WTC11 (cell line): ENCODE measurements around the gene CD8B. TPM values are rescaled to one million over a fixed set of nuclear protein-coding genes. Genes with fewer than 3 reads are reported as not detected.

ENCODE experiments used
- ATAC-seq: fragments of 200-7000 bp; cut with Tn5 transposase; 2 replicates; pipeline ENCODE4 v1.10.0; 2021; ENCODE audit warnings: mild to moderate bottlenecking, moderate library complexity
- CTCF ChIA-PET: fragments of 300-600 bp; sonication (Branson Sonifier 250); formaldehyde crosslinking; loops from one replicate; lab custom pipeline; 2021; ENCODE audit warnings: antibody characterized with exemption; lab: Charles Lee
- POLR2A ChIA-PET: fragments of 350-600 bp; sonication (Branson Sonifier 250); formaldehyde crosslinking; loops from one replicate; lab custom pipeline; 2021; ENCODE audit warnings: antibody characterized with exemption; lab: Charles Lee
- DNase-seq: peaks from one replicate; pipeline ENCODE4 v3.0.0; 2021; ENCODE audit warnings: low spot score
- H3K27ac Mint-ChIP-seq: 2 replicates; pipeline ENCODE4 v1.8.0; 2021; ENCODE audit warnings: mixed read lengths
- H3K27me3 Mint-ChIP-seq: 2 replicates; pipeline ENCODE4 v1.8.0; 2021; ENCODE audit warnings: low read depth, mild to moderate bottlenecking, moderate library complexity, mixed read lengths
- H3K36me3 Mint-ChIP-seq: 2 replicates; pipeline ENCODE4 v1.8.0; 2021; ENCODE audit warnings: mixed read lengths
- H3K4me1 Mint-ChIP-seq: 2 replicates; pipeline ENCODE4 v1.8.0; 2022; ENCODE audit warnings: mixed read lengths
- H3K4me3 Mint-ChIP-seq: 2 replicates; pipeline ENCODE4 v1.8.0; 2021; ENCODE audit warnings: mild to moderate bottlenecking, moderate library complexity, mixed read lengths
- H3K9me3 Mint-ChIP-seq: 2 replicates; pipeline ENCODE4 v1.8.0; 2021; ENCODE audit warnings: mixed read lengths
- CBFB ChIP-seq: sonication (generic); formaldehyde crosslinking; IDR thresholded peaks from 2 replicates; pipeline ENCODE4 v1.8.1; 2022; ENCODE audit warnings: mild to moderate bottlenecking, low read depth, missing genetic modification reagents
- FOXP1 ChIP-seq: sonication (generic); formaldehyde crosslinking; IDR thresholded peaks from 2 replicates; pipeline ENCODE4 v1.8.0; 2022; ENCODE audit warnings: missing genetic modification reagents, mild to moderate bottlenecking, moderate library complexity, borderline replicate concordance
- GRHL2 ChIP-seq: fragments of 250-450 bp; sonication (Bioruptor Pico); IDR thresholded peaks from 2 replicates; pipeline ENCODE4 v1.8.0; 2022; ENCODE audit warnings: mild to moderate bottlenecking, moderate library complexity; ENCODE audit not compliant: insufficient replicate concordance, severe bottlenecking
- GTF2I ChIP-seq: fragments of 250-450 bp; sonication (Bioruptor Pico); conservative IDR thresholded peaks from 2 replicates; pipeline ENCODE4 v1.4.0; 2021; ENCODE audit warnings: mild to moderate bottlenecking
- JAZF1 ChIP-seq: fragments of 250-450 bp; sonication (Bioruptor Pico); IDR thresholded peaks from 2 replicates; pipeline ENCODE4 v1.9.0; 2021; ENCODE audit warnings: moderate library complexity, mild to moderate bottlenecking, inconsistent platforms
- MXD4 ChIP-seq: fragments of 250-450 bp; sonication (Bioruptor Pico); IDR thresholded peaks from 2 replicates; pipeline ENCODE4 v1.8.0; 2021; ENCODE audit warnings: mild to moderate bottlenecking, moderate library complexity, borderline replicate concordance
- NFE2L1 ChIP-seq: sonication (generic); formaldehyde crosslinking; IDR thresholded peaks from 2 replicates; pipeline ENCODE4 v1.8.1; 2023; ENCODE audit warnings: missing genetic modification reagents
- RORB ChIP-seq: fragments of 250-450 bp; sonication (Bioruptor Pico); IDR thresholded peaks from 2 replicates; pipeline ENCODE4 v1.9.0; 2021; ENCODE audit warnings: mild to moderate bottlenecking
- TP53 ChIP-seq: sonication (generic); formaldehyde crosslinking; IDR thresholded peaks from 2 replicates; pipeline ENCODE4 v1.8.1; 2023; ENCODE audit warnings: mild to moderate bottlenecking, missing genetic modification reagents
- total RNA-seq: library from RNA; stranded (reverse); gene quantifications from 3 replicates; pipeline ENCODE4 v1.2.3, GENCODE V29; 2021
- TF ChIP-seq, protein P1 (sequence below): fragments of 250-450 bp; sonication (Bioruptor Pico); IDR thresholded peaks from 2 replicates; pipeline ENCODE4 v1.9.0; 2021; ENCODE audit warnings: moderate library complexity, mild to moderate bottlenecking, inconsistent platforms, borderline replicate concordance
- TF ChIP-seq, protein P2 (sequence below): fragments of 250-450 bp; sonication (Bioruptor Pico); IDR thresholded peaks from 2 replicates; pipeline ENCODE4 v1.9.0; 2021; ENCODE audit warnings: mild to moderate bottlenecking, borderline replicate concordance
- TF ChIP-seq, protein P3 (sequence below): sonication (generic); formaldehyde crosslinking; IDR thresholded peaks from 2 replicates; pipeline ENCODE4 v1.8.1; 2022; ENCODE audit warnings: mild to moderate bottlenecking, moderate library complexity, missing genetic modification reagents
- TF ChIP-seq, protein P4 (sequence below): fragments of 200-600 bp; IDR thresholded peaks from 2 replicates; pipeline ENCODE4 v1.8.0; 2022; ENCODE audit warnings: antibody characterized with exemption
- TF ChIP-seq, protein P5 (sequence below): sonication (generic); formaldehyde crosslinking; IDR thresholded peaks from 2 replicates; pipeline ENCODE4 v1.8.0; 2022; ENCODE audit warnings: mild to moderate bottlenecking, missing genetic modification reagents
- TF ChIP-seq, protein P6 (sequence below): sonication (generic); formaldehyde crosslinking; IDR thresholded peaks from 2 replicates; pipeline ENCODE4 v1.8.0; 2023; ENCODE audit warnings: missing genetic modification reagents, mild to moderate bottlenecking, borderline replicate concordance

Gene CD8B
- total RNA-seq, 1 experiment from 2014 or later = 0.70 TPM

DNA sequence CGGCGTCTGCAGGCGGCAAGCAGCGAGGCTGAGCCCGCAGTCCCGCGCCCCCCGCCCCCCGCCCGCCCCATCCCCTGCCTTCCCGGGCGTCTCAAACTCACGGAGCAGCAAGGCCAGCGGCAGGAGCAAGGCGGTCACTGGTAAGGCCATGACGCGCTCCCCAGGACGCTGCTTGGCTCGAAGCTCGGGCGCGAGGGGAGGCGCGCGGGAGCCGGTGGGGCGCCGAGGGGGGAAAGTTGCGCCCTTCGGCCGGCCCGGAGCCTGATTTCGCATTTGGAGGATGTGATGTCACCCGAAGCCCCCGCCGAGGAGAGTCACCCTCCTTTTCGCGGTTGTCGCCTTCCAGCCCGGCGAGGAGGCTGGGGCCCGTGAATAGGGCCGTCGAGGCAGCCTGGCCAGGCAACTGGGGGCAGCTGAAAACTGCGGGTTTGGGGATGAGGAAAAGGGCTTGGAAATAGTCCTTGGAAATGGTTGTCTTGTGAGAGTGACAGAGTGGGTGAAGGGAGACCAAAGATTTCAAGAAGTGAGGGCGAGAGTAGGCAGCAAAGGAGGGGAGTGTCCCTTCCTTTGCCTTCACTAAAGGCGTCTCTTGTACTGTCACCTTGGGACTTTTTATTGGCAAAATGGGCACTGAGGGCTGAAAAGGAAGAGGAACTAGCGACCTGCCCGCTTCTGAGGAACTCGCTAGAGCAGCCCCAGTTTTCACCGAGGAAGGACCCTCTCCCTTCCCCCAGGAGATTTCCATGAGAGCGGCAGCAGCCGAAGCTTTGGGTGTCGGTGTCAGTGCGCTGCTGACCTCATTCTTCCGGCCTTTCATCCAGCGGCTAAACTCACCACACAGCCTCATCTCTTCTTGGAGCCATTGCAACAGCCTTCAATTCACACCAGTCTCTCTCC, 70.8 kb downstream of the CD8B start, which contains the start of gene CD8A:
Gene CD8A (minus strand): TSS at position 238 of the 897 bp plus-strand sequence. CDS start 88 bp downstream, at position 150.
- Mint-ChIP-seq H3K27me3 (peaks cover 91% of the 10 kb centered on the region), H3K27ac (no peak within 1 kb of the TSS), H3K4me3 (peak within 1 kb of the TSS; percentile 64), H3K4me1 (peaks cover 20% of the 10 kb centered on the region), H3K9me3 (peaks cover 11% of the 10 kb centered on the region), H3K36me3 (peaks cover 5% of the 10 kb centered on the region)
- ATAC-seq = peak; percentile 15
- ChIA-PET CTCF (interaction anchor here (1.1 to 1.4 kb wide), 2 partner anchors 16 to 304 kb away, joined by 3 read pairs; no protein-coding TSS in a partner anchor), POLR2A (interaction anchor here (1.2 kb wide), 1 partner anchor 9 kb away, joined by 4 read pairs; no protein-coding TSS in a partner anchor)
- TF ChIP-seq, protein P1, sequence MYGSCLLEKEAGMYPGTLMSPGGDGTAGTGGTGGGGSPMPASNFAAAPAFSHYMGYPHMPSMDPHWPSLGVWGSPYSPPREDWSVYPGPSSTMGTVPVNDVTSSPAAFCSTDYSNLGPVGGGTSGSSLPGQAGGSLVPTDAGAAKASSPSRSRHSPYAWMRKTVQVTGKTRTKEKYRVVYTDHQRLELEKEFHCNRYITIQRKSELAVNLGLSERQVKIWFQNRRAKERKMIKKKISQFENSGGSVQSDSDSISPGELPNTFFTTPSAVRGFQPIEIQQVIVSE (CRISPR knock-in tag) = no peak
- TF ChIP-seq JAZF1 (CRISPR knock-in tag) (no peak), NFE2L1 (CRISPR knock-in tag) (no peak), FOXP1 (0 out of 2 replicates have a peak, but pooled peaks have one; percentile 60), MXD4 (CRISPR knock-in tag) (no peak), TP53 (CRISPR knock-in tag) (peak; percentile 39; the same call in 1 of the 2 replicates), GRHL2 (CRISPR knock-in tag) (no peak)
- TF ChIP-seq, protein P2, sequence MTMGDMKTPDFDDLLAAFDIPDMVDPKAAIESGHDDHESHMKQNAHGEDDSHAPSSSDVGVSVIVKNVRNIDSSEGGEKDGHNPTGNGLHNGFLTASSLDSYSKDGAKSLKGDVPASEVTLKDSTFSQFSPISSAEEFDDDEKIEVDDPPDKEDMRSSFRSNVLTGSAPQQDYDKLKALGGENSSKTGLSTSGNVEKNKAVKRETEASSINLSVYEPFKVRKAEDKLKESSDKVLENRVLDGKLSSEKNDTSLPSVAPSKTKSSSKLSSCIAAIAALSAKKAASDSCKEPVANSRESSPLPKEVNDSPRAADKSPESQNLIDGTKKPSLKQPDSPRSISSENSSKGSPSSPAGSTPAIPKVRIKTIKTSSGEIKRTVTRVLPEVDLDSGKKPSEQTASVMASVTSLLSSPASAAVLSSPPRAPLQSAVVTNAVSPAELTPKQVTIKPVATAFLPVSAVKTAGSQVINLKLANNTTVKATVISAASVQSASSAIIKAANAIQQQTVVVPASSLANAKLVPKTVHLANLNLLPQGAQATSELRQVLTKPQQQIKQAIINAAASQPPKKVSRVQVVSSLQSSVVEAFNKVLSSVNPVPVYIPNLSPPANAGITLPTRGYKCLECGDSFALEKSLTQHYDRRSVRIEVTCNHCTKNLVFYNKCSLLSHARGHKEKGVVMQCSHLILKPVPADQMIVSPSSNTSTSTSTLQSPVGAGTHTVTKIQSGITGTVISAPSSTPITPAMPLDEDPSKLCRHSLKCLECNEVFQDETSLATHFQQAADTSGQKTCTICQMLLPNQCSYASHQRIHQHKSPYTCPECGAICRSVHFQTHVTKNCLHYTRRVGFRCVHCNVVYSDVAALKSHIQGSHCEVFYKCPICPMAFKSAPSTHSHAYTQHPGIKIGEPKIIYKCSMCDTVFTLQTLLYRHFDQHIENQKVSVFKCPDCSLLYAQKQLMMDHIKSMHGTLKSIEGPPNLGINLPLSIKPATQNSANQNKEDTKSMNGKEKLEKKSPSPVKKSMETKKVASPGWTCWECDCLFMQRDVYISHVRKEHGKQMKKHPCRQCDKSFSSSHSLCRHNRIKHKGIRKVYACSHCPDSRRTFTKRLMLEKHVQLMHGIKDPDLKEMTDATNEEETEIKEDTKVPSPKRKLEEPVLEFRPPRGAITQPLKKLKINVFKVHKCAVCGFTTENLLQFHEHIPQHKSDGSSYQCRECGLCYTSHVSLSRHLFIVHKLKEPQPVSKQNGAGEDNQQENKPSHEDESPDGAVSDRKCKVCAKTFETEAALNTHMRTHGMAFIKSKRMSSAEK (CRISPR knock-in tag) = no peak
- DNase-seq = peak; percentile 30

DNA sequence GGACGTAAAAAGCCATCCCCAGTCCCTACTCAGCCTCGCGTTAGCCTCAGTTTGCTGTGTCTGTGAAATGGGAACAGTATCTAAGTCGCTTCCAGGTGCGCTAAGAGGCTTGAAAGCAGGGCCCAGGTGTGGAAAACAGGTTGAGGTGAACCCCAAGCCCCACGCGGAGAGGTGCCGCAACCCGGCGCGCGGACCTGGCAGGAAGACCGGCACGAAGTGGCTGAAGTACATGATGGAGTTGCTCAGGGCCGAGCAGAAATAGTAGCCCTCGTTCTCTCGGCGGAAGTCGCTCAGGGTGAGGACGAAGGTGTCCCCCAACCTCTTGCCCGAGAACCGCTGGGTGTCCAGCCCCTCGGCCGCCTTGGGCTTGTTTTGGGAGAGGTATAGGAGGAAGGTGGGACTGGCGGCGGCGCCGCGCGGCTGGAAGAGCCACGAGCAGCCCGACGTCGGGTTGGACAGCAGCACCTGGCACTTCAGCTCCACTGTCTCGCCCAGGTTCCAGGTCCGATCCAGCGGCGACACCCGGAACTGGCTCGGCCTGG, 71.5 kb downstream of the CD8B start:
- DNase-seq (peak; percentile 29), ATAC-seq (peak; percentile 52)
- Mint-ChIP-seq H3K4me3 (peak overlapping the region; percentile 64), H3K27ac (no peak overlapping the region), H3K27me3 (peaks cover 86% of the 10 kb centered on the region), H3K4me1 (peaks cover 20% of the 10 kb centered on the region), H3K36me3 (no peaks in the 10 kb centered on the region), H3K9me3 (peaks cover 4% of the 10 kb centered on the region)
- ChIA-PET CTCF (interaction anchor here (1.4 kb wide), 1 partner anchor 303 kb away, joined by 3 read pairs; no protein-coding TSS in a partner anchor), POLR2A (no interaction called here)
- TF ChIP-seq FOXP1 (0 out of 2 replicates have a peak, but pooled peaks have one; percentile 10), CBFB (CRISPR knock-in tag) (no peak), GTF2I (peak; percentile 90), RORB (CRISPR knock-in tag) (no peak)
- TF ChIP-seq, protein P3, sequence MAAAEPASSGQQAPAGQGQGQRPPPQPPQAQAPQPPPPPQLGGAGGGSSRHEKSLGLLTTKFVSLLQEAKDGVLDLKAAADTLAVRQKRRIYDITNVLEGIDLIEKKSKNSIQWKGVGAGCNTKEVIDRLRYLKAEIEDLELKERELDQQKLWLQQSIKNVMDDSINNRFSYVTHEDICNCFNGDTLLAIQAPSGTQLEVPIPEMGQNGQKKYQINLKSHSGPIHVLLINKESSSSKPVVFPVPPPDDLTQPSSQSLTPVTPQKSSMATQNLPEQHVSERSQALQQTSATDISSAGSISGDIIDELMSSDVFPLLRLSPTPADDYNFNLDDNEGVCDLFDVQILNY (CRISPR knock-in tag) = 0 out of 2 replicates have a peak, but pooled peaks have one; percentile 8
- TF ChIP-seq, protein P4, sequence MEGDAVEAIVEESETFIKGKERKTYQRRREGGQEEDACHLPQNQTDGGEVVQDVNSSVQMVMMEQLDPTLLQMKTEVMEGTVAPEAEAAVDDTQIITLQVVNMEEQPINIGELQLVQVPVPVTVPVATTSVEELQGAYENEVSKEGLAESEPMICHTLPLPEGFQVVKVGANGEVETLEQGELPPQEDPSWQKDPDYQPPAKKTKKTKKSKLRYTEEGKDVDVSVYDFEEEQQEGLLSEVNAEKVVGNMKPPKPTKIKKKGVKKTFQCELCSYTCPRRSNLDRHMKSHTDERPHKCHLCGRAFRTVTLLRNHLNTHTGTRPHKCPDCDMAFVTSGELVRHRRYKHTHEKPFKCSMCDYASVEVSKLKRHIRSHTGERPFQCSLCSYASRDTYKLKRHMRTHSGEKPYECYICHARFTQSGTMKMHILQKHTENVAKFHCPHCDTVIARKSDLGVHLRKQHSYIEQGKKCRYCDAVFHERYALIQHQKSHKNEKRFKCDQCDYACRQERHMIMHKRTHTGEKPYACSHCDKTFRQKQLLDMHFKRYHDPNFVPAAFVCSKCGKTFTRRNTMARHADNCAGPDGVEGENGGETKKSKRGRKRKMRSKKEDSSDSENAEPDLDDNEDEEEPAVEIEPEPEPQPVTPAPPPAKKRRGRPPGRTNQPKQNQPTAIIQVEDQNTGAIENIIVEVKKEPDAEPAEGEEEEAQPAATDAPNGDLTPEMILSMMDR = no peak
- TF ChIP-seq, protein P5, sequence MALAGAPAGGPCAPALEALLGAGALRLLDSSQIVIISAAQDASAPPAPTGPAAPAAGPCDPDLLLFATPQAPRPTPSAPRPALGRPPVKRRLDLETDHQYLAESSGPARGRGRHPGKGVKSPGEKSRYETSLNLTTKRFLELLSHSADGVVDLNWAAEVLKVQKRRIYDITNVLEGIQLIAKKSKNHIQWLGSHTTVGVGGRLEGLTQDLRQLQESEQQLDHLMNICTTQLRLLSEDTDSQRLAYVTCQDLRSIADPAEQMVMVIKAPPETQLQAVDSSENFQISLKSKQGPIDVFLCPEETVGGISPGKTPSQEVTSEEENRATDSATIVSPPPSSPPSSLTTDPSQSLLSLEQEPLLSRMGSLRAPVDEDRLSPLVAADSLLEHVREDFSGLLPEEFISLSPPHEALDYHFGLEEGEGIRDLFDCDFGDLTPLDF (CRISPR knock-in tag) = 0 out of 2 replicates have a peak, but pooled peaks have one; percentile 57
- TF ChIP-seq, protein P6, sequence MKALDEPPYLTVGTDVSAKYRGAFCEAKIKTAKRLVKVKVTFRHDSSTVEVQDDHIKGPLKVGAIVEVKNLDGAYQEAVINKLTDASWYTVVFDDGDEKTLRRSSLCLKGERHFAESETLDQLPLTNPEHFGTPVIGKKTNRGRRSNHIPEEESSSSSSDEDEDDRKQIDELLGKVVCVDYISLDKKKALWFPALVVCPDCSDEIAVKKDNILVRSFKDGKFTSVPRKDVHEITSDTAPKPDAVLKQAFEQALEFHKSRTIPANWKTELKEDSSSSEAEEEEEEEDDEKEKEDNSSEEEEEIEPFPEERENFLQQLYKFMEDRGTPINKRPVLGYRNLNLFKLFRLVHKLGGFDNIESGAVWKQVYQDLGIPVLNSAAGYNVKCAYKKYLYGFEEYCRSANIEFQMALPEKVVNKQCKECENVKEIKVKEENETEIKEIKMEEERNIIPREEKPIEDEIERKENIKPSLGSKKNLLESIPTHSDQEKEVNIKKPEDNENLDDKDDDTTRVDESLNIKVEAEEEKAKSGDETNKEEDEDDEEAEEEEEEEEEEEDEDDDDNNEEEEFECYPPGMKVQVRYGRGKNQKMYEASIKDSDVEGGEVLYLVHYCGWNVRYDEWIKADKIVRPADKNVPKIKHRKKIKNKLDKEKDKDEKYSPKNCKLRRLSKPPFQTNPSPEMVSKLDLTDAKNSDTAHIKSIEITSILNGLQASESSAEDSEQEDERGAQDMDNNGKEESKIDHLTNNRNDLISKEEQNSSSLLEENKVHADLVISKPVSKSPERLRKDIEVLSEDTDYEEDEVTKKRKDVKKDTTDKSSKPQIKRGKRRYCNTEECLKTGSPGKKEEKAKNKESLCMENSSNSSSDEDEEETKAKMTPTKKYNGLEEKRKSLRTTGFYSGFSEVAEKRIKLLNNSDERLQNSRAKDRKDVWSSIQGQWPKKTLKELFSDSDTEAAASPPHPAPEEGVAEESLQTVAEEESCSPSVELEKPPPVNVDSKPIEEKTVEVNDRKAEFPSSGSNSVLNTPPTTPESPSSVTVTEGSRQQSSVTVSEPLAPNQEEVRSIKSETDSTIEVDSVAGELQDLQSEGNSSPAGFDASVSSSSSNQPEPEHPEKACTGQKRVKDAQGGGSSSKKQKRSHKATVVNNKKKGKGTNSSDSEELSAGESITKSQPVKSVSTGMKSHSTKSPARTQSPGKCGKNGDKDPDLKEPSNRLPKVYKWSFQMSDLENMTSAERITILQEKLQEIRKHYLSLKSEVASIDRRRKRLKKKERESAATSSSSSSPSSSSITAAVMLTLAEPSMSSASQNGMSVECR (CRISPR knock-in tag) = peak; percentile 44; the same call in 1 of the 2 replicates
